ENCODE measurements around the gene PRKG1.

The PRKG1 gene

GRCh38 chr10:51596695-51597094, 522.4 kb downstream of the PRKG1 start:
- no CpG with 5 or more reads among the region's 3 CpGs for WGBS (ENCODE audit: extremely low coverage, insufficient coverage, insufficient read length)
- Histone ChIP-seq H2BK5ac (ENCODE audit: low read depth, low read length, poor library complexity) (no peak overlapping the region), H3K79me1 (ENCODE audit: low read length) (no peaks in the 10 kb centered on the region)

GRCh38 chr10:51599647-51600046, 525.4 kb downstream of the PRKG1 start:
- H3K79me2 ChIP-seq (ENCODE audit: control insufficient read depth, insufficient read depth, low read length, poor library complexity) = no peaks in the 10 kb centered on the region
- H3K18ac ChIP-seq (ENCODE audit: low read length) = no peak overlapping the region
- no peak overlapping the region for H3K9ac ChIP-seq (ENCODE audit: low read length)
- no peaks in the 10 kb centered on the region for H3K36me3 ChIP-seq (ENCODE audit: control insufficient read depth in 1 of 2, insufficient read depth in 2 of 2, low read length in 2 of 2)
- no peak overlapping the region for H4K8ac ChIP-seq (ENCODE audit: low read depth, low read length)
- H3K27ac ChIP-seq (ENCODE audit: low read depth, low read length) = no peak overlapping the region
- H2AFZ ChIP-seq (ENCODE audit: insufficient read depth, low read length, poor library complexity) = no peak overlapping the region
- no peak overlapping the region for H3K4ac ChIP-seq (ENCODE audit: low read depth, low read length)
- H3K4me2 ChIP-seq (ENCODE audit: low read length) = no peak overlapping the region
- H3K79me1 ChIP-seq (ENCODE audit: low read length) = no peaks in the 10 kb centered on the region
- no peak overlapping the region for H4K91ac ChIP-seq (ENCODE audit: low read depth, low read length)
- no peaks in the 10 kb centered on the region for H3K27me3 ChIP-seq (ENCODE audit: insufficient read depth, low read length)
- no peak overlapping the region for H2BK12ac ChIP-seq (ENCODE audit: low read length)
- no peak overlapping the region for H3K14ac ChIP-seq (ENCODE audit: low read length)
- no CpG with 5 or more reads among the region's 1 CpG for WGBS (ENCODE audit: extremely low coverage, insufficient coverage, insufficient read length)
- no peak overlapping the region for H2BK120ac ChIP-seq (ENCODE audit: insufficient read depth, low read length, poor library complexity)
- H3K4me3 ChIP-seq (ENCODE audit: low read depth, low read length) = no peak overlapping the region
- H3K4me1 ChIP-seq (ENCODE audit: control insufficient read depth in 1 of 2, insufficient read depth in 2 of 2, low read length in 2 of 2) = no peaks in the 10 kb centered on the region
- no peak overlapping the region for H2AK5ac ChIP-seq (ENCODE audit: low read length)
- DNase-seq = no peak
- no peak overlapping the region for H4K12ac ChIP-seq (ENCODE audit: low read depth, low read length)
- no peak overlapping the region for H3K23ac ChIP-seq (ENCODE audit: low read length)
- H2BK5ac ChIP-seq (ENCODE audit: low read depth, low read length, poor library complexity) = no peak overlapping the region
- H3K9me3 ChIP-seq (ENCODE audit: insufficient read depth, low read depth, low read length) = no peaks in the 10 kb centered on the region

More at GRCh38 chr10:51596695-51597094, 522.4 kb downstream of the PRKG1 start:
- Histone ChIP-seq H4K12ac (ENCODE audit: low read depth, low read length) (no peak overlapping the region), H3K14ac (ENCODE audit: low read length) (no peak overlapping the region), H3K4me2 (ENCODE audit: low read length) (no peak overlapping the region), H3K36me3 (ENCODE audit: control insufficient read depth in 1 of 2, insufficient read depth in 2 of 2, low read length in 2 of 2) (no peaks in the 10 kb centered on the region), H2AFZ (ENCODE audit: insufficient read depth, low read length, poor library complexity) (no peak overlapping the region), H2AK5ac (ENCODE audit: low read length) (no peak overlapping the region), H3K4me1 (ENCODE audit: control insufficient read depth in 1 of 2, insufficient read depth in 2 of 2, low read length in 2 of 2) (no peaks in the 10 kb centered on the region), H4K91ac (ENCODE audit: low read depth, low read length) (no peak overlapping the region), H4K8ac (ENCODE audit: low read depth, low read length) (no peak overlapping the region), H3K4me3 (ENCODE audit: low read depth, low read length) (no peak overlapping the region), H2BK12ac (ENCODE audit: low read length) (no peak overlapping the region), H2BK120ac (ENCODE audit: insufficient read depth, low read length, poor library complexity) (no peak overlapping the region), H3K27ac (ENCODE audit: low read depth, low read length) (no peak overlapping the region), H3K27me3 (ENCODE audit: insufficient read depth, low read length) (no peaks in the 10 kb centered on the region), H3K4ac (ENCODE audit: low read depth, low read length) (no peak overlapping the region), H3K18ac (ENCODE audit: low read length) (no peak overlapping the region), H3K23ac (ENCODE audit: low read length) (no peak overlapping the region), H3K9me3 (ENCODE audit: insufficient read depth, low read depth, low read length) (no peaks in the 10 kb centered on the region), H3K79me2 (ENCODE audit: control insufficient read depth, insufficient read depth, low read length, poor library complexity) (no peaks in the 10 kb centered on the region), H3K9ac (ENCODE audit: low read length) (no peak overlapping the region)
- no peak for DNase-seq

DNA sequence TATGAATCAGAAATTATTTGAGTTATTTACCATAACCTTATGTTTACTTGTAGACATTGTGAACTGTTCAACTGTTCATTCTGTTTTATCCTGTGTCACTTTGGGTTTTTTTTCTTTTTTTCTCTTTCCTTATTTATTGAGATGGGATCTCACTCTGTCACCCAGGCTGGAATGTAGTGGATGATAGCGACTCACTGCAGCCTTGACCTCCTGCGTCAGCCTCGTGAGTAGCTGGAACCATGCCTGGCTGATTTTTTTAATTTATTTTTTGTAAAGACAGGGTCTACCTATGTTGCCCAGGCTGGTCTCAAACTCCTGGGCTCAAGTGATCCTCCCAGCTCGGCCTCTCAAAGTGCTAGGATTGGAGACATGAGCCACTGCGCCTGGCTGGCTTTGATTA, 528.0 kb downstream of the PRKG1 start:
- Histone ChIP-seq H3K4me1 (ENCODE audit: control insufficient read depth in 1 of 2, insufficient read depth in 2 of 2, low read length in 2 of 2) (no peaks in the 10 kb centered on the region), H3K79me2 (ENCODE audit: control insufficient read depth, insufficient read depth, low read length, poor library complexity) (no peaks in the 10 kb centered on the region), H3K9me3 (ENCODE audit: insufficient read depth, low read depth, low read length) (no peaks in the 10 kb centered on the region), H2BK12ac (ENCODE audit: low read length) (no peak overlapping the region), H2BK5ac (ENCODE audit: low read depth, low read length, poor library complexity) (no peak overlapping the region), H3K18ac (ENCODE audit: low read length) (no peak overlapping the region), H3K14ac (ENCODE audit: low read length) (no peak overlapping the region), H2BK120ac (ENCODE audit: insufficient read depth, low read length, poor library complexity) (no peak overlapping the region), H3K4me2 (ENCODE audit: low read length) (no peak overlapping the region), H3K23ac (ENCODE audit: low read length) (no peak overlapping the region), H3K36me3 (ENCODE audit: control insufficient read depth in 1 of 2, insufficient read depth in 2 of 2, low read length in 2 of 2) (no peaks in the 10 kb centered on the region), H3K79me1 (ENCODE audit: low read length) (no peaks in the 10 kb centered on the region), H4K8ac (ENCODE audit: low read depth, low read length) (no peak overlapping the region), H3K27me3 (ENCODE audit: insufficient read depth, low read length) (no peaks in the 10 kb centered on the region), H3K4ac (ENCODE audit: low read depth, low read length) (no peak overlapping the region), H2AK5ac (ENCODE audit: low read length) (no peak overlapping the region), H3K4me3 (ENCODE audit: low read depth, low read length) (no peak overlapping the region), H4K12ac (ENCODE audit: low read depth, low read length) (no peak overlapping the region), H4K91ac (ENCODE audit: low read depth, low read length) (no peak overlapping the region), H3K9ac (ENCODE audit: low read length) (no peak overlapping the region), H3K27ac (ENCODE audit: low read depth, low read length) (no peak overlapping the region), H2AFZ (ENCODE audit: insufficient read depth, low read length, poor library complexity) (no peak overlapping the region)
- DNase-seq = no peak
- no CpG with 5 or more reads among the region's 5 CpGs for WGBS (ENCODE audit: extremely low coverage, insufficient coverage, insufficient read length)

GRCh38 chr10:51604579-51604978, 530.3 kb downstream of the PRKG1 start:
- Histone ChIP-seq H3K27me3 (ENCODE audit: insufficient read depth, low read length) (no peaks in the 10 kb centered on the region), H3K36me3 (ENCODE audit: control insufficient read depth in 1 of 2, insufficient read depth in 2 of 2, low read length in 2 of 2) (no peaks in the 10 kb centered on the region), H3K14ac (ENCODE audit: low read length) (no peak overlapping the region), H3K4me1 (ENCODE audit: control insufficient read depth in 1 of 2, insufficient read depth in 2 of 2, low read length in 2 of 2) (no peaks in the 10 kb centered on the region), H3K27ac (ENCODE audit: low read depth, low read length) (no peak overlapping the region), H3K79me1 (ENCODE audit: low read length) (no peaks in the 10 kb centered on the region), H3K4me3 (ENCODE audit: low read depth, low read length) (no peak overlapping the region), H2AFZ (ENCODE audit: insufficient read depth, low read length, poor library complexity) (no peak overlapping the region), H2AK5ac (ENCODE audit: low read length) (no peak overlapping the region), H4K91ac (ENCODE audit: low read depth, low read length) (no peak overlapping the region), H3K79me2 (ENCODE audit: control insufficient read depth, insufficient read depth, low read length, poor library complexity) (no peaks in the 10 kb centered on the region), H3K18ac (ENCODE audit: low read length) (no peak overlapping the region), H3K23ac (ENCODE audit: low read length) (no peak overlapping the region), H2BK5ac (ENCODE audit: low read depth, low read length, poor library complexity) (no peak overlapping the region), H3K4ac (ENCODE audit: low read depth, low read length) (no peak overlapping the region), H3K4me2 (ENCODE audit: low read length) (no peak overlapping the region), H4K8ac (ENCODE audit: low read depth, low read length) (no peak overlapping the region), H3K9ac (ENCODE audit: low read length) (no peak overlapping the region), H2BK12ac (ENCODE audit: low read length) (no peak overlapping the region), H3K9me3 (ENCODE audit: insufficient read depth, low read depth, low read length) (no peaks in the 10 kb centered on the region), H4K12ac (ENCODE audit: low read depth, low read length) (no peak overlapping the region), H2BK120ac (ENCODE audit: insufficient read depth, low read length, poor library complexity) (no peak overlapping the region)
- no peak for DNase-seq
- no CpG with 5 or more reads among the region's 5 CpGs for whole genome bisulfite sequencing (ENCODE audit: extremely low coverage, insufficient coverage, insufficient read length)

Measured in trophoblast cell (in vitro differentiated cells and primary cell).